OCI-M2 (cell line): ENCODE results near the gene RICTOR.
A peak's percentile ranks its signal among the peaks of the same experiment; 100 is the strongest.
"Not testable (repeated sequence)": the region's sequence is repeated elsewhere in the genome, so short reads cannot be mapped to it uniquely, and the experiment has no call there.

Source experiments
- DNase-seq: peaks from one replicate; lab custom pipeline; 2025; ENCODE audit not compliant: unreplicated experiment; lab: John Stamatoyannopoulos, UW

RICTOR gene

DNA sequence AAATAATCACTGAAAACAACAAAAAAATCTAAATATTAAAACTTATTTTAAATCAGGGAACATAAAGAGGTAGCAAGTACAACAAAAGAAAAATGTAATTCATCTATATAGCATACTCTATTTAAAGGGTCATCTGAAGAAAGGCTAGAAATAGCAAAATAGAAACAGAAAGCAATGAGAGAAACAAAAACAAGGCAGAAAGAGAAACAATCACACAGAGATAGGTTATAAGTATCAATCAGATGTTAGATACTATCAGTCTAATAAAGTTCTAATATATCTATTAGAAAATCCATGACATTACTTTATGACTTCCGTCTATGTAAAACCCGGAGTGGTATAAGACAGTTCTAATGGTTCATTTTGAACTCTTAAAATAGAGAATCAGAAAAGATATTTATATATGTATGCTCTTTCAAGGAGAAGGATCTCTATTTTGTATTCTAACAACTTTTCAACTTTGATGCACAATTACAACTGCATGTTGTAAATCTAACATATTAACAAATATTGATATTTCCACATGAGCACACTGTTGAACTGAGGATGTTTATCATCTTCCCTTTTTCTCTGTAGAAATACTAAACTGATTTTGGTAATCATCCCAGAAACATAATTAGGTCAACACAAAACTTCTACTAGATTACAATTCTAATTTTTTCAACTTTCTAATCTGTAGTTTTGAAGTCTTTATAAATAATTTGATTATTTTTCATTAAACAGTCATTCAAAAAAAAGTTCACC, 15.8 kb downstream of the RICTOR start:
- no peak for DNase-seq

DNA sequence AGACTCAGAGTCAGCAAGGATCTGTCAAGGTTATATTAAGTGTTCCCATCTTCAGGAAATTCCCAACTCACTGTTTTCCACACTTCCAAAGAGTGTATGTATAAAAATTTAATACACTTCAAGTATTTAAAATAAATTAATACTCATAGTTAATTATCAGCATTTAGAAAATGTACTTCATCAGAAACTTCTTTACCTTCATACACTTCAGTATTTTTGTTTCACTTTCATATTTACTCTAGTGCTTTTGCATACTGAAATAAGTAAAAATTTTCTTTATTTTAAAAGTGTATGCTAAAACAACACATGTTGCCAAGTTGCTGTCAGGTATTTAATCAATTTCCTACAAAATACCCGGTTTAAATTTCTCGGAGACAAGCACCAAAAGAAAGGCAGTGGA, 16.5 kb downstream of the RICTOR start:
- no peak for DNase-seq

DNA sequence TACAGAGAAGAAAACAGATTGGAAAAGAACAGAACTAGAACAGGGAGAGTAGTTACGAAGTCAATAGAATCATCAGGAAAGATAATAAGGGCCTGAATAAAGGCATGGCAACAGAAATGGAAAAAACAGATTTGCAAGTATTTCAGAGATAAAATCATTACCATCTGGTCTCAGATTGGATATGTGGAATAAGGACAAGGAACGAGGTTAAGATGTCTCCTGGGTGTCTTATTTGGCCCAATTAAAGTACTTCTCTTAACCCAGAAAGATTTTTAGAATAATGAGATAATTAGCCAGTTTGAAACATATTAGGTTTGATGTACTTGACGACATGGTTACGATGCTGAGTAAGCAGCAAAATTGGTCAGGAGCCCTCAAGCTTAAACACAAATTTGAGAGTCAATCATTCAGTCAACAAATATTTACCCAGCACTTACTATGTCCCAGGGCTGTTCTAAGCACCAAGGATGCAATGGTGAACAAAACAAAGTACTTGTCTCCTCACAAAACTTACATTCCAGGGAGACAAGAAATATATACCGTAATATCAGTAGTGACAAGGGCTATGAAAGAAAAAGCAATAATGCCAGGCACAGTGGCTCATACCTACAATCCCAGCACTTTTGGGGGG, 18.3 kb downstream of the RICTOR start:
- DNase-seq: no peak

DNA sequence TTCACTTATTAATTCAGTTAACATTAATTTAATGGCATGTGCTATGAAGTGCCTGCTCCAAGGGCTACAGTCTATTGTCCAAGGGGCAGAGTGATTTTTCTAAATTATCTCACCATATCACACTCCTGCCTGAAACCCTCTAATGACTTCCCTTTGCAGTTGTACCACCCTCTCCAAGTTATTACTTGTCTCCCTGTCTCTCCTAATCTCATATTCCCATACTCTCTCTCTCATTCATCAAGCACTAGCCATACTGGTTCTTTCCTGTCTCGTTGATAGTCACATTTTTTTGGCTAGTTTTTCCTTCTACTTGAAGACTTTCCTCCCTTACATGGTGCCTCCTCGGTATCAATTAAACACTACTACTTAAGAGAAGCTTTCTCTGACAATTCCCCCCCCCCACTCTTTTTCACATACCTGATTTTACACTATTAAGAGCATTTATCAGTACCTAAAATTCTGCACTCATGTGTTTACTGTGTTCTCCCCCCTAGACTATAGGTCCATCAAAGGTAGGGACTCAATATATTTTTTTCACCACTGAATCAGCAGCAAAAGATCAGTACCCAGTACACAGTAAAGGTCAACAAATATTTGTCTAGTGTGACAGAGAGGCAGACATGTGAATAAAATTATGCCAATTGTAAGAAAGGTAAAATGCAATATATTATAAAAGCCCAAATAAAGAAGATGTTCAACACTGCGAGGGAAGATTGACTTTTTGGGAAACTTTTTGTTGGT, 19.0 kb downstream of the RICTOR start:
- peak; percentile 31 for DNase-seq

DNA sequence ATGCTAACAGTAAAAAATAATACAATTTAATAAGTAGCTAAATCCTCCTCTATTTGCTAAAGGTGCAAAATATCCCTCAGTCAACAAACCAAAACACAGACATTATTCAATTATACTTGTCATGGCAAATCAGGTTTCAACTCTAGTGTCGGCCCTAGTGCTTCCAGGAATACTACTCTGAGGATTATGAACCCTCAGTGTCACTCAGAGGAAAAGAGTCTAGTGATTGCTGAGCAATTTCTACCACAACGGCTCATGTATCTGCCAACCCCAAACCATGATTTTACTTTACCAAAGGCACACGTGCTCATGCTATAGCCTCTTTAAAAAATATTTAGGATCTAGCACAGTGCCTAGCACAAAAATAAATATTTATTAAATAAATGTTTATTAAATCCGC, 21.0 kb downstream of the RICTOR start:
- DNase-seq: no peak

DNA sequence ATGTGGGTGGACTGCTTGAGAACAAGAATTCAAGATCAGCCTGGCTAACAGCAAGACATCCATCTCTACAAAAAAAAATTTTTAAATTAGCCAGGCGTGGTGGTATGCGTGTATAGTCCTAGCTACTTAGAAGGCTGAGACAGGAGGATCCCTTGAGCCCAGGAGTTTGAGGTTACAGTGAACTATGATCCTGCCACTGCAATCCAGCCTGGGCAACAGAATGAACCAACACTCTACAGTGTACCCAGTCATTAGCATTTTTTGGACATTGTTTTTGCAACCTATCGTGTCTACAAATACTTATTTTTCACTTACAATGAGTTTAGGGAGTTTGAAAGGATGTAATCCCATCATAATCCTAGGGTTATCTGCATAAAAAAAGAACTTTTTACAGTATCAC, 22.1 kb downstream of the RICTOR start:
- no peak for DNase-seq

DNA sequence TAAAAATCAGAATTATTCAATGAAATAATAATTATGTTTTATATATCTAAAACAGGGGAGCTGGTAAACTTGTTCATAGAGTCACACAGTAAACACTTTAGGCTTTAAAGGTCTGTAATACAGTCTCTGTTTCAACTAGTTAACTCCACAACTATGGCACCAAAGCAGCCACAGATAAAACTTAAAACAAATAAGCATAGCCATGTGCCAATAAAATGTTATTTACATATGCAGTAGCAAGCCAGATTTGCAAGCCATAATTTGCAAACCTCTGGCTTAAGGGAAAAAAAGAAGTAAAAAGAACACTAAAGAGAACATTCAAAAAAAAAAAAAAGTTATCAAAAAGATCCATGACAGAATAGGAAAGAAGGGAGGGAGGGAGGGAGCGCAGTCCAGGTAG, 24.9 kb downstream of the RICTOR start:
- DNase-seq: no peak

DNA sequence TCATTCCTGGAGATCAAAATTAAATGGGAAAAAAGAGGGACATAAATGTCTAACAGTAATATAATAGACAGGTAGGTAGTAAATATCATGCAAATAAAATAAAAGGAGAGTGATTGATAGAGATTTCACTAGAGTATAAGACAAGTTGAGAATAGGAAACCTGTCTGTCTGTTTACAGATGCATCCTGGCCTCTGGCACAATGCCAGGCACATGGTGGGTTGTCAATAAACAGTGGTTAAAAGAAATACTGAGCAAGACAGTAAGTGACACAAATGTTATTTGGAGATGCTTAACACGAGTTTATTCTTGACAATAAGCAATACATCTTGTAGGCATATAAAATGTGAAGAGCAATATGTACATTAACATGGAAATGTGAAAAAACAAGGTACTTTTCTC, 33.3 kb downstream of the RICTOR start:
- no peak for DNase-seq

DNA sequence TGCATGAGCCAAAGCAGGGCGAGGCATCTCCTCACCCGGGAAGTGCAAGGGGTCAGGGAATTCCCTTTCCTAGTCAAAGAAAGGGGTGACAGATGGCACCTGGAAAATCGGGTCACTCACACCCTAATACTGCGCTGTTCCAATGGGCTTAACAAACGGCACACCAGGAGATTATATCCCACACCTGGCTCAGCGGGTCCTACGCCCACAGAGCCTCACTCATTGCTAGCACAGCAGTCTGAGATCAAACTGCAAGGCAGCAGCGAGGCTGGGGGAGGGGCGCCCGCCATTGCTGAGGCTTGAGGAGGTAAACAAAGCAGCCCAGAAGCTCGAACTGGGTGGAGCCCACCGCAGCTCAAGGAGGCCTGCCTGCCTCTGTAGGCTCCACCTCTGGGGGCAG, 39.7 kb downstream of the RICTOR start:
- DNase-seq: not testable (repeated sequence)

DNA sequence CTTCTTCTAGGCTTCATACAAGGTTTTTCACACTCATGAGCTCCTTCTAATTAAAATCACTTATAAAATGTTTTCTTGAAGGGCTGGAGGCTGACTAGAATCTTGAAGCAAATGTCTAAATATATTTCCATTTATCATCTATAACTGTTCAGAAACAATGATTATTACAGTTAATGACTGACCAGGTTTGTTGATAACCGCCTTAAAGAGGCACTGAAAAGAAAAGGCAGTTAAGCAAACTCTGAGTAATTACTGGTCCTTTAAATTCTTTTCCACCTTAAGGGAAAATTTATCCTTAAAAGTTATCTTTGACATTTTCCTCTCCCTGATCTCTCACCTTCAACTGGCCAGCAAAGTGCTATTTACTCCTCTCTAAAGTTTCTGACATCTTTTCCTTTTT, 43.2 kb downstream of the RICTOR start:
- no peak for DNase-seq

DNA sequence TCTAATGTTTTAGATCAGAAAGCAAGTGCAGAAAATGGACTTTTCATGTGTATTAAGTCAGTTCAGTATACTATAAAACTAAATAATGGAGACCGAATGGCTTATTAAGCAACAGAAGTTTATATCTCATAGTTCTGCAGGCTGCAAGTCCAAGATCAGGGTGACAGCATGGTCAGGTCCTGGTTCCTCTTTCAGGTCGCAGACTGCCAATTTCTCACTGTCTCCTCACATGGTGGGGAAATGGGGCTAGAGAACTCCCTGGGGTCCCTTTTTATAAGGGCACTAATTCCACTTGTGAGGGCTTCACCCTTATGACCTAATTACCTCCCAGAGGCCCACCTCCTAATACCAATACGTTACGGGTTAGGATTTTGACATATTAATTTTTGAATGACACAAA, 48.7 kb downstream of the RICTOR start:
- no peak for DNase-seq

DNA sequence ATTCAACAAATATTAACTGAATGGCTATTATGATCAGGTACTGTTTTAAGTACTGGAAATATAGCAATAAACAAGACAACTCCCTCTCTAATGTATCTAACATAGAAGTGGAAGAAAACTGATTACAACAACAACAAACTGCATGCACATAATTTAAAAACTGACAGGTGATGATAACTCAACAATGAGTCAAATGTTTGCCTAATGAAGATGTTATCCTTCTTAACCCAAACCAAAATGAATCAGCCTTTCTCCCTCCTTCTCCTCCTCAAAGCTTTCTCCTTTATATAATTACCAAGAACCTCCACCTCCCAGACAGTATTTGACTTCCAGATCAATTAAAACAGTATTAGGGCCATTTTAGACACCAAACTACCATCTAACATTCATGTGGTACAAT, 49.3 kb downstream of the RICTOR start:
- DNase-seq: no peak

DNA sequence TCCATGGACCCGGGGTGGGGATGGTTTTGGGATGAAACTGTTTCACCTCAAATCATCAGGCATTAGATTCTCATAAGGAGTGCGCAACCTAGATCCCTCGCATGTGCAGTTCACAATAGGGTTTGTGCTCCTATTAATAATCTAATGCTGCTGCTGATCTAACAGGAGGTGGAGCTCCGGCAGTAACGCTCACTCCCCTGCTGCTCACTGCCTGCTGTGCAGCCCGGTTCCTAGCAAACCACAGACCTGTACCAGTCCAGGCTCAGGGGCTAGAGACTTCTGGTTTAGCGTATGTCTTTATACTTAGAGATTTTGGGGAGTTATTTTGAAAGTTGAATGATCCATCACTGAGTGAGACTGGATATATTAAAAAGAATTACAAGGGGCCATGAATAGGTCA, 50.2 kb downstream of the RICTOR start:
- DNase-seq: no peak

DNA sequence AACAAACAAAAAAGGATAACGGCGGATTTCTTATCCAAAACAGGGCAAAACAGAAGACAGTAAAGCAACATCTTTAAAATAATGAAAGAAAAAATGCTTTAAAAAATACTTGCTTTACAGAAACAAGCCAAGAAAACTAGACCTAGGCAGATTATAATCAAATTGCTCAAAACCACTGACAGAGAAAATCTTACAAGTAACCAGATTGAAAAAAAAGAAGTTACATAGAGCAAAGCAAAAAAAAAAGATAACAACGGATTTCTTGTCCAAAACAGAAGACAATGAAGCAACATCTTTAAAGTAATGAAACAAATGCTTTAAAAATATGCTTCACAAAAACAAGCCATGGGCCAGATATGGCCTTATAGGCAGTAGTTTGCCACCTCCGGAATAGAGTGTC, 51.1 kb downstream of the RICTOR start:
- DNase-seq: no peak

DNA sequence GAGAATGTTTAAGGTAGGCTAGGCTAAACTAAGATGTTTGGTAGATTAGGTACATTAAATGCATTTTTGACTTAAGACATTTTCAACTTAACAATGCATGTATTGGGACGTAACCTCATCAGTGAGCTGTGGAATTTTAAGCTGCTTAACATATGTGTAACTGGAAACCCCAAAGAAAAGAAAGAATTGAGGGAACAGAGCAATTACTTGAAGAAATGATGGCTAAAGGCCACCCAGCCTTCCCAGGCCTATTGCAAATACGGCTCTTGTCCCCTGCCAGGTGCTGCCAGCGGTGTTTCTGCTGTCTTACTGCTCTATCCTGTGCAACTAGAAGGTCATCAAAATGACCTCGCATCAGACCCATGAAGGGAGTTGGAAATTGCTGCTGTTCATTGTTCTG, 52.0 kb downstream of the RICTOR start:
- no peak for DNase-seq

DNA sequence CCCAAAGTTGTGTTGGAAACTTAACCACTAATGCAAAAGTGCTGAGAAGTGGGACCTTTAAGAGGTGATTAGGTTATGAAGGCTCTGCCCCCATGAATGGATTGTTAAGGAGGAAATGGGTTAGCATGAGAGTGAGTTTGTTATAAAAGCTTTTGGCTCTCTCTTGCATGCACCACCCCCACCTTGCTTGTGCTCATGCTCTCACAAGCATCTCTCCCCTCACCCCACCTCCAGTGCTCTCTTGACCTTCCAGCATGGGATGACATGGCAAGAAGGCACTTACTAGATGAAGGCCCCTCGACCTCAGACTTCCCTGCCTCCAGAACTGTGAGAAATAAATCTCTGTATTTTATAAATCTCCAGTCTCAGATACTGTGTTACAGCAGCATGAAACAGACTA, 52.8 kb downstream of the RICTOR start:
- no peak for DNase-seq

DNA sequence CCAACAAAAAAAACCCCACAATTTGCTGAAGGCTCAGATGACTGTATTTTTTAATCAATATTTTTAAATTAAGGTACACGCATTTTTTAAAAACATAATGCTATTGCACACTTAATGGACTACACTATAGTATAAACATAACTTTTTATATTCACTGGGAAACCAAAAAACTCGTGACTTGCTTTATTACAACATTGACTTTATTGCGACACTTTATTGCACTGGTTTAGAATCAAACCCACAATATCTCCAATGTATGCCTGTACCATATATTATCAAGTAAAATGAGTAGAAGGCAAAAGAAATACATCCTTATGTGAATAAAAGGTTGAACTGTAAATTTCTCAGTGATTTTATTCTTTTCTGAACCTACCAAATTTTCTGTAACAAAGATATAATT, 53.7 kb downstream of the RICTOR start:
- DNase-seq: no peak

DNA sequence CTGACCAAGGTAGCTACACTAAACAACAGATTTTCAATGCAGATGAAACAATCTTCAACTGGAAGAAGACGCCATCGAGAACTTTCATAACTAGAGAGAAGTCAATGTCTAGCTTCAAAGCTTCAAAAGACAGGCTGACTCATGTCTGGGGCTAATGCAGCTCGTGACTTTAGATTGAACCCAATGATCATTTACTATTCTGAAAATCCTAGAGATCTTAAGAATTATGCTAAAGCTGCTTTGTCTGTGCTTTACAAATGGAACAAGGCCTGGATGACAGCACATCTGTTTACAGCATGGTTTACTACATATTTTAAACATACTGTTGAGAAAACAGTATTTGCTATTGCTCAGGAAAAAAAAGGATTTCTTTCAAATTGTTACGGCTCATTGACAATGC, 54.9 kb downstream of the RICTOR start:
- no peak for DNase-seq

DNA sequence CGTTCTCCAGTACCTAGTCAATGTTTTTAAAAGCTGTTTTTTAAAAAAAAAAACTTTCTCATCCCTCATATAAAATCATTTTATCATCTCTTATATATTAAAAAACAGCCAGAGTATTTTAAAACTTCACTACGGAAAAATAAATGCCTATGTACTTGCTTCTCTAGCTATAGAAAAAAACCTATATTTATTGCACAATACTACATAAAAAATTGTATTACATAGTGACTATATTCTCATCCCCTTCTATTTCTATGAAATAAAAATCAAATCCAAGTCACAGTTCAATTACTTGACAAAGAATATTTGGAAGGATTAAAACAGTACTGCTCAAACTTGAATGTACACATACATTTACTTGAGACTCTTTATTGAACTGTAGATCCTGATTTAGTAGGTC, 56.7 kb downstream of the RICTOR start:
- DNase-seq: no peak

DNA sequence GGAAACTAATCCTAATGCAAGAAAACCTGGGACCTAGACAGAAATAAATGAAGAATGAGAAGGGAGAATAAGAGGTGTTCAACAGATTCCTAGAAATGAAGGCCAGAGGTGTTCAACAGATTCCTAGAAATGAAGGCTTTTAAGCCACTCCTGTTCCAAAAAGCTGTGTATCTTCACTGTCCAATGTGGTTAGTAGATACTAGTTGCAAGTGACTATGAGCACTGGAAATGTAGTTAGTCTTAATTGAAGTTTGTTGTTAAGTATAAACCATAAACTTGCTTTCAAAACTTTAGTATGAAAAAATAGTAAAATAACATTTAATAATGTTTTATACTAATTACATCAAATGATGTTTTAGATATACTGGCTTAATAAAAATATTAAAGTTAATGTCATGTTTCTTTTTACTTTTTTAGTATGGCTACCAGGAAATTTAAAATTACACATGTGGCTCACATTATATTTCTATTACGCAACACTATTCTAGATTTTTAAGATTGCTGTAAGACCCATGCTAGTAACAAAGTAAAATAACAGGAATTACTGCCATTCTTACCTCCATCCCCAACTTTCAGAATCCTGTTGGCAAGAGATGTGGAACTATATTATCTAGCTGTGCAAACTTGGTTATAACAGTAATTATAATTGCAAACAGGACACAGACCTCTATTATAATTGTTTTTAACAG, 57.5 kb downstream of the RICTOR start:
- DNase-seq: no peak

DNA sequence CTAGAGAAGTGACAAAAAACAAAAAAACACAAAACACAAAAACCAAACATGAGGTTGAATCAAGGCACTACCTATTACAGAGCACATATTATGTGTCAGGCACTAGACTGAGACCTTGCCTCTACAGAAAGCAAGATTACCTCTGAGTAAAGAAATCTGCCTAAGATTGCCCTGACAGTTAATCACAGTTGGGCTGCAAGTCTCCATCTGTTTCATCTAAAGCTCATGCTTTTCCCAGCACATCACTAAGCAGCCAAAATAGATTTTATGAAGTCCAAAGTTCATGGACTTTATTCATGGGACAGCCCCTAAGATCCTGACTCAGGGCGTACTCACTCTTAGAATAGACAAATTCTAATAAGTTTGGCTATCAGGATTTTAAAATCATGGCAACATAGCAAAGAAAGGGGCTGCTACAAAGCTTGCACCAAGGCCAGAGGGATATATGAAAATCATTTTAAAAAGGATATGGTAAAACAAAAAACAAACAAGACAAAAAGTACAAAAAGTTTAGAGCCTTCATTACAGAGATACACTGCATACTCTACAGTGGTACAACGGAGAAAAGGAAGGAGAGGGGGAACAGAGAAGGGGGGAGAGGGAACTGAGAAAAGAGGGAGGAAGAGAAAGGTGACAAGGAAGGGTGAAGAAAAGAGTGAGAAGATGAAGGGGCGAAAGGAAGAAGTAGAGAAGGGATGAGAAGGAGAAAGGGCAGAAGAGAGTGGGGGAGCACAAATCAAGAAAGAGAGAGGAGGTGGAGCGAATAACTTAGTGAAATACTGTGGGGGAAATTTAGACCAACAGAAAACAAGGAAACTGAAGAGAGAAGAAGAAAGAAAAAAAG, 58.2 kb downstream of the RICTOR start:
- no peak for DNase-seq
